Hematopoietic multipotent progenitor cell treated with erythropoietin and hydrocortisone succinate and interleukin-3 and kit ligand, for 15 days (in vitro differentiated cells): ENCODE data around the gene ELOVL7.
"Not testable (repeated sequence)": the region's sequence is repeated elsewhere in the genome, so short reads cannot be mapped to it uniquely, and the experiment has no call there.

Experiments used
- DNase-seq: peaks from one replicate; pipeline ENCODE4 v3.0.0-alpha.2; 2015; ENCODE audit warnings: low spot score

Gene ELOVL7

DNA sequence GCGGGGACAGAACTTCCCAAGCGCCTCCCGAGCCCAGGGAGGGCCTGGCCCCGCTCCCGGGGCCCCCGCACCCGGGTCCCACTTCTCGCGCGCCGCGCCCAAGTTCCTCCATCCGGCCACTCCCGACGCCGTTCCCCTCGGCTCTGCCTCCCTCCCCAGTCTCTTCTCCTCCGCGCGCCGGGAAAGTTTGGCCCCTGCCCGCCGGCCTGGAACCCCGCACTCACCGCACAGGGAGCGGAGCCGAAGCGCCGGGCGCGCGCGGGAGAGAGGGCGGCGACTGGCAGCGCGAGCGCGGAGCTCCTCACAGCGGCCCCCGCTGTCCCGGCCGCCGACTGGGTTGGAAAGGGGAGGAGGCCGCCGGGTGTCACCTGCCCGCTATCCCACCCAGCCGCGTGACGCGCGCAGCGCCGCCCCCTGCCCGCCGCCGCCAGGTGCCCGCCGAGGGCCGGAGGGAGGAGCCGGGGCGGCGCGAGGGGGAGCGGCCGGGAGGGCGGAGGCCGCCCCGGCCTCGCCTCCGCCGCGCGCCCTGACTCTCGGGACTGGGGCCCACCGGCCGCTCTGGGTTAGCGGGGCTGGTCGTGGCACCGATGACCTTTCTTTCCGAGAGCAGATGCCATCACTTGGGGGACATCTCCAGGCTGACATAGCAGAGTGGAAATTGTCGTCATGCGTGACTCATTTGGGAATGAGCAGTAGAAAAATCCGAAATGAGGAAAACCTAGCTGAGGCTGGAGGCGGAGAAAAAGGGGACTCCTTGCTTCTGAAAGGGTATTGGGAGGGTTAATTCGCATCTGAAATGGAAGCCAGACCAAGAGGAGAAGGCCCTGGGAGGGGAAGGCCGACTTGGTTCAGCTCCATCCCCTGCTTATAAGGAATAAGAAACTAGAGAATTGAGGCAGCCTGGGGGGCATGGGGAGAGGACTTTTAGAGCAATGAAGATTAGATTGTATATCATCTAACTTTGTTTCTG lies at the start of gene ELOVL7:
ELOVL7 (minus strand) TSS at position 334 of the 970 bp plus-strand sequence. CDS start 56,872 bp downstream, outside the sequence.
- DNase-seq: no peak

DNA sequence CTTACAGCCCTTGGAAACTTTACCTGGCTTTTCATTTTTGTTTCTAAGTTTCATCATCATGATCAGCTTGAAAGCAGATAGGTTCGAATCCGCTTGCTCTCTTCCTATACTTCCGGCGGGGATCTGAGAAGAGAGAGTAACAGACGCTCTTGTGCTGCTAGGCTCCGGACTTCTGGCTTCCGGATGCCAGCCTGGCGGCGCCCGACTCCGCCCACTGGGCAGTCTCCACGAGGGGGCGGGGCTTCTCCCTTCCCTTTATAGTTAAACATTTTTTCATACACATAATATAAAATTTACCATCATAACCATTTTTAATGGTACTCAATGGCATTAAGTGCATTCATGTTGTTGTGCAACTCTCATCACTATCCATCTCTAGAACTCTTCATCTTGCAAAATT lies 49.5 kb upstream of the ELOVL7 start:
- DNase-seq: no peak

DNA sequence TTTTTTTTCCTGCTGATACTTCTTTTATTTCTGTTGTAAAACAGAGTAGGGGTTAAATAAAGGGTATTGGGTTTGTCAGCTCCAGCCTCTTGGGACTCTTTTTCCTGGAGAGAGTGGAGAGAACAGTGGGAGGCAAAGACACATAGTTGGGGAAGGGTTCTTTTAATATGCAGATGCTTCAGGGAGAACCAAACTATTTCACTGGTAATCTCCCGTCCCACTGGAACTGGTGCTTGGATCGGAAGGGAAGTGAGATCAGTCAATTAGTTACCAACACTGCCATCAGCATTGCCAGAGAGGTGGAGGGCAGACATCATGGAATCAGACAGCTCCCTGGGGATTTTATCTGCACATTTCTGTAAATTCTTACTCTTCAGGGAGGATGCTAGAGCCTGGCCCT lies 47.6 kb upstream of the ELOVL7 start:
- DNase-seq: no peak

DNA sequence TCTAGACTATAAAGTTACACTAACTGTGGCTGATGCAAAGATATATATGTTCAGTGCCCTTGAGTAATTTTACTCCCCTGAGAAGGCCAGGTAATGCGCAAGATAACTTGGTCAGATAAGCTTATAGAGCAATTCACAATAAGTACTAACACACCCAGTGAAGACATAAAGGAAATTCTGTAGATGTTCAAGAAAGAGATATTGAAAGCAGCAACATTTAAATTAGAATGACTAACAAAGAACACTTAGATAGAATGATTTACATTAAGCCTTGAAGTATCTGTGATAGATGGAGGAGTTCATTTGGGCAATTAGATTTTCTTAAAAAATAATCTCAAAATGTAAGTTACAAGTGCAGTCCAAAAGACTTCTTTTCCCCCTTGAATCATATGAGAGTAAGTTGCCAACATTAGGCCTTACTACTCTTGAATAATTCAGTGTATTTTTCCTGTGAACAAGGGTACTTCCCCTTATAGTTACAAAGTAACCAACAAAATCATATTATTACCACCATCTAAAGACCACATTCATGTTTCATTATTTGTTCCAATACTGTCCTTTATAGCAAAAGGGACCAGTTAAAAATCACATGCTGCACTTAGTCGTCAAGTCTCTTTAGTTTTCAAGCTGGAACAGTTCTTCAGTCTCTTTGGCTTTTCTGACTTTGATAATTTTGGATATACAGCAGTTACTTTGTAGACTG lies 44.4 kb upstream of the ELOVL7 start:
- DNase-seq: no peak

DNA sequence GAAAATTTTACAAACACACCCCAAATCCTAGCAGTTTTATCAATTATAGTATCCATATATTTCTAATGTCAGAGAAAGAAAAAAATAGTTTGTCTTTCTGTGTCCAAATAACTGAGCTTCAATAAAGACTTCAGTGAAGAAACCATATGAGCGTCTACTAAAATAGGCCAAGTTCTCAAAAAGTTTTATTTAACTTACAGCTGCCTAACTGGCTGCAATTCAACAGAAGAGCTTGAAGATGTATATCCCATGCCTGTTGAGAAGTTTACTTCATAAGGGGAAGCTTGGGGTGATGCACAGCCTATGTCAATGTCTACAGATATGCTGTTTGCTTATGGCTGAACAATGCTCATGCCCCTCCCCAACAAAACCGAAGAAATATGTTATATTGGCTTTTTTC lies 43.7 kb upstream of the ELOVL7 start:
- DNase-seq: no peak

- no peak for DNase-seq
Observed at GRCh38 chr5:60887096-60887495, 43.0 kb upstream of the ELOVL7 start.

DNA sequence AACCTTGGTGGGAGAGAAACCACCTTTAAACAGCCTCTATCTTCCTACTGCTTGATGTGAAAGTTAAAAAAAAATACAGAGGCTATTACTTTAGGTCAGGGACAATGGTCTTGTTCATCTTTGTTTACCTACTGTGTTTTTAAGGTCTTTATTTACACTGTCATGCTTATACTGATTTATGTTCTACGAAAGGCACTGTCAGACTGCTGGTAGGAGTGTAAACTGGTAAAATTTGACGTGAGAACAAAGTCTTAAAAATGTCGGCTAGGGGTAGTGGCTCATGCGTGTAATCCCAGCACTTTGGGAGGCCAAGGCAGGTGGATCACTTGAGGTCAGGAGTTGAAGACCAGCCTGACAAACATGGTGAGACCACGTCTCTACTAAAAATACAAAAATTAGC lies 42.1 kb upstream of the ELOVL7 start:
- DNase-seq: no peak

GRCh38 chr5:60883229-60883628 lies 39.2 kb upstream of the ELOVL7 start:
- no peak for DNase-seq

GRCh38 chr5:60872892-60873291 lies 28.8 kb upstream of the ELOVL7 start:
- DNase-seq: no peak

- DNase-seq: no peak
Observed at GRCh38 chr5:60870857-60871256, 26.8 kb upstream of the ELOVL7 start.

DNA sequence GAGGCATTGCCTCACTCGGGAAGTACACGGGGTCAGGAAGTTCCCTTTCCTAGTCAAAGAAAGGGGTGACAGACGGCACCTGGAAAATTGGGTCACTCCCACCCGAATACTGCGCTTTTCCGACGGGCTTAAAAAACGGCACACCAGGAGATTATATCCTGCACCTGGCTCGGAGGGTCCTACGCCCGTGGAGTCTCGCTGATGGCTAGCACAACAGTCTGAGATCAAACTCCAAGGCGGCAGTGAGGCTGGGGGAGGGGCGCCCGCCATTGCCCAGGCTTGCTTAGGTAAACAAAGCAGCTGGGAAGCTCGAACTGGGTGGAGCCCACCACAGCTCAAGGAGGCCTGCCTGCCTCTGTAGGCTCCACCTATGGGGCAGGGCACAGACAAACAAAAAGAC lies 16.5 kb upstream of the ELOVL7 start:
- not testable (repeated sequence) for DNase-seq

GRCh38 chr5:60856066-60856465 lies 12.0 kb upstream of the ELOVL7 start:
- DNase-seq: no peak

- no peak for DNase-seq
Observed at GRCh38 chr5:60852940-60853339, 8.9 kb upstream of the ELOVL7 start.

DNA sequence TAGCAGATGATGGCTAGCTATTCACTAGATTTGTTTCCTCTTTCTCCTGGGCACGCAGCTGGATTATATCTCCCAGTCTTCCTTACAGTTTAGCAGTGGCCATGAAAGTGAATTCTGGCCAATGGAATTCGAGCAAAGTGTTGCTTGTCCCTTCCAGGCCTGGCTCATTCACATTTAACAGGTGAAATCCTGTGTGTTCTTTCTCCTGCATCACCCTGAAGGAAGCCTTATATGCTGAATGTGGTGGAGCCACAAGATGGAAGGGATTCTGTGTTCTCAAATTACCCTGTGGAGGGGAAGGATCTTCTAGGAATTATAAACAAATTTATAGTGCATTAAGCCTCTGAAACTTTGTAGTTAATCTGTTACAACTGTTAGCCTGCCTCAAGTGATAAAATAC lies 8.2 kb upstream of the ELOVL7 start:
- DNase-seq: no peak

DNA sequence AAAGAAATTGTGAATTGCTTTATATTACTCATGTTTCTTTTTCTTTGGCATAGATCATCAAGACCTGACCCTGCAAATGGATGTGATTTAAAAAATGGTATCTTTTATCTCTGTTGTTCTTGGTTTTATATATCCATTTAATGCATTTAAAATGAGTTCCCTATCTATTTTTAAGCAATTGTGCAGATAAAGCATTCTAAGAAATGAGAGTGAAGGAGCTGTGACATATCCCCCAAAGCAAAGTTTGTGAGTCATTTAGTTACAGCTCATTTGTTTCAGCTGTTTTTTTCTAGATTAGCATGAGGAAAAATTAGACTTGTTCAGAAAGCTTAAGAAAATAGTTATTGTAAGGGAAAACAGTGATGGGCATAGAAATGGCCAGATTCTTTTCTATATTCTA lies 7.6 kb upstream of the ELOVL7 start:
- DNase-seq: no peak

- no peak for DNase-seq
Observed at GRCh38 chr5:60846298-60846697, 2.2 kb upstream of the ELOVL7 start.

DNA sequence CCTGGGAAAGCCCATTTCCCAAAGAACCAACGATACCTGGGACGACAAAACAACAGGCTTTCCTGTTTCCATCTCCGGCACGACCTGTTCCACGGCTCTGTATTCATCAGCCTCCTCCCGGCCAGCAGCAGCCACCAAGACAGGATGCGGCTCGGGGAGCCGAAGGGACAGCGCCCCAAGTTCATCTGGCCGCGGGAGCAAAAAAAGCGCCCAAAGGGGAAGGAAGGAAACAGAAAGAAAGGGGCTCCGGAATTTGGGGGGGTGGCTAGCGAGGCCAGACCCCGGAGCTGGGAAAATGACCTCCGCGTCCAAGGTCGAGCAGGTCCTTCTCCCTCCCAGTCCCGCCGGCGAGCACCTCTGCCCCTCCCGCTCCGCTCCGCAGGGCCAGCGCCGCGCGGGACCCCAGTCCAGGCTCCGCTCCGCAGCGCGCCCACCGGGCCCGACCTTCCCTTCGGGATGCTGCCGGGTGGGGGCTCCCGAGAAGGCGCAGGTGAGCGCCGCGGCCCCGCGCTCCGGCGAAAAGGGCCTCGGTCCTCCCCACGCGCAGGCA lies 608 bp downstream of the ELOVL7 start:
- DNase-seq: no peak

DNA sequence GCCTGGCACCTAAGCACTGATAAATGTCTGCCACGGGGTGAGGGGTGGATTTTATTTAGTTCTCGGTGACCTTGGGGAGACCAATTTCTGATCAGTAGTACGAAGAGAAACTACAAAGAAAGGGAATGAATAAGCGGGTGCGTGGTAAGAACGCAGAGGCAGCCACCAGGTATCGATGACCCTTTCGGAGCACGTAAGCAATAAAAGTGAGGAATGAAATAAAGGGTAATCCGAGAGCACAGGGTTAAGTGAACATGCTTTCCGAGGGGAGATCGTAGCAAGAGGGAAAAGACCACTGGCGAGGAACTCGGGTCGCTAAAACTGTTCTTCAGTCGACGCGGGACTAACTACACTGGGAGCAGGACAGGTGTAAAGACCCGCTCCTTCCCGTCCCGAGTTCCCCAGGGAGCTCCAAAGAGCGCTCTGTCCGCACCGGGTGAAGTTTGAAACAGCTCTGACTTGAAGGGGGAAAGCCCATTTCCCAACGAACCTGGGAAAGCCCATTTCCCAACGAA lies 1.1 kb downstream of the ELOVL7 start:
- DNase-seq: no peak

DNA sequence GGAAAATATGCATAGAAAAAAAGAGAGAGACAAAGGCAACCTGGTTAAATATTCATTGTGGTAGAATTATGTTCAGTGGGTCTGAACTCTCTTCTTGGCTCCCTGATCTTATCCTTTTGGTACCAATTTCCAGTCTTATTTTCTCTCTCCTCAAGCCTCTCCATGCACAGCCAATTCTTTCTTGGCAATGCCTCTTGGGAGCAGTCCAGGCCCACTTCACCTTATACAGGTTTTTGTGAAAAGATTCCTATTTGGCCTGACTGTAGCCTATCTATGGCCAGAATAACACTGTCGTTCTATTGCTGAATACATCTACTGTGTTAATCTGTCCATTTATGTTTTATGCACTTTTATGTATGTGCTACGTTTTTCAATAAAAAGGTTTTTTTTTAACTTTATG lies 2.7 kb downstream of the ELOVL7 start:
- DNase-seq: no peak

- DNase-seq: no peak
Observed at GRCh38 chr5:60836131-60836530, 7.9 kb downstream of the ELOVL7 start.

DNA sequence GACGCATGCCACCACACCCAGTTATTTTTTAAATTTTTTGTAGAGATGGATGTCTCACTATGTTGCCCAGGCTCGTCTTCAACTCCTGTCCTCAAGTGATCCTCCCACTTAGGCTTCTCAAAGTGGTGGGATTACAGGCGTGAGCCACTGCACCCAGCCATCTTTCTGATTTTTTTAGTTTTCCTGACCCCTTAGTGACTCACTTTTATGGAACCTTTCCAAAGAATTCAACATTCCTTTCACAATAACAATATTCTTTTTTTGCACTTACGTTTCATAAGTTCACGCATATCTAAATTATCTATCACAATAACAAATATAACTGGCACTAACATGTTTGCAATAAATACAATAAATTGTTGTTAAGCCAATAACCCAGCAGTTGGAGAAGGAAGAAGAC lies 8.5 kb downstream of the ELOVL7 start:
- DNase-seq: no peak

DNA sequence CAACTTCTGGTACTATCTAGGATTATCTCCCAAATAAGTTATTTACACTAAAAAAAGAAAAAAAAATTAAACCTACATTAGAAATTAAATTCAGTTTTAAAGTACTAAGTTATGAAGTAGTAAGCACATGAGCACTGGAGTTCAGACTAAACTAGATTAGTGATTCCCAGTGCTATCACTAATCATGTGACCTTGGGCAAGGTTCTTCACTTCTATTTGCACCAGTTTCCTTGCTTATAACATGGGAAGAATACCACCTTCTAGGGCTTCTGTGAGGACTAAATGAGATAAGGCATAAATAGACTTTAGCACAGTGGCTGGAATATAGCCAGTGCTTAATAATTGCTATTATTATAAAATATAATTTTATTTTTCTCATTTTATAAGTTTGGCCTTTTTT lies 10.5 kb downstream of the ELOVL7 start:
- no peak for DNase-seq
